ENCODE data around the gene HS3ST2. TPM values are rescaled to one million over a fixed set of nuclear protein-coding genes. Genes with fewer than 3 reads are reported as not detected.

Gene HS3ST2
- polyA plus RNA-seq, 2 of the 4 experiments (the other 2 are of a cell fraction), result not detected

DNA sequence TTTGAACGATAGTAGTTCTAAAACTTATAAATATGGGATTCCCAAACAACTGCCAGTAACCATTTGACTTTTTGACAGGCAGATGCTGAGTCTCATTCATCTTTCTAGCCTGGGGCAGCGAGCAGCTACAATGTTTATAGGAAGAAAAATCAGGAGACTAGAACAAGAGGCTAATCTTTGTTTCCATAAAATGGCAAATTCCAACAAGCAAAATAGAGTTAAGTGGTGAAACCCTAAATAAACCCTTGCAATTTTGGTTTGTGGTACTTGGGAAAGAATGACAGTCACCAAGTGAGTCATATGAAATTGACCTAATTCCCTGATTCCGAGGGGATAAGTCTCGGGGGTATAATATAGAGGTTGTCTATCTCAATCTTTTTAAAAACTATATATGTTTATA, 27.3 kb upstream of the HS3ST2 start:
- no peak for TF ChIP-seq BHLHE40 (IDR thresholded peaks at IDR 0.05; ENCODE audit: low read depth, low read length)
- TF ChIP-seq EHMT2 (IDR thresholded peaks at IDR 0.05; ENCODE audit: low read depth), result no peak
- no peak for TF ChIP-seq SMC3 (IDR thresholded peaks at IDR 0.05)
- TF ChIP-seq KDM1A (IDR thresholded peaks at IDR 0.05; ENCODE audit: low read depth), result no peak
- ChIA-PET CTCF (no interaction called here), POLR2A (no interaction called here)
- H3K4me3 ChIP-seq, result no peak overlapping the region
- ATAC-seq (no peak), FAIRE-seq (no peak), DNase-seq (ENCODE audit: low read depth in 1 of 2, low spot score in 1 of 2) (no peak)
- H3K4me2 ChIP-seq, result no peak overlapping the region
- no peaks in the 10 kb centered on the region for H3K4me1 ChIP-seq
- H3K9me3 ChIP-seq, result no peaks in the 10 kb centered on the region
- no peak overlapping the region for H3K27ac ChIP-seq
- WGBS (ENCODE audit: missing lambda C conversion rate), result 5% methylated on average over 4 of the region's 4 CpGs

DNA sequence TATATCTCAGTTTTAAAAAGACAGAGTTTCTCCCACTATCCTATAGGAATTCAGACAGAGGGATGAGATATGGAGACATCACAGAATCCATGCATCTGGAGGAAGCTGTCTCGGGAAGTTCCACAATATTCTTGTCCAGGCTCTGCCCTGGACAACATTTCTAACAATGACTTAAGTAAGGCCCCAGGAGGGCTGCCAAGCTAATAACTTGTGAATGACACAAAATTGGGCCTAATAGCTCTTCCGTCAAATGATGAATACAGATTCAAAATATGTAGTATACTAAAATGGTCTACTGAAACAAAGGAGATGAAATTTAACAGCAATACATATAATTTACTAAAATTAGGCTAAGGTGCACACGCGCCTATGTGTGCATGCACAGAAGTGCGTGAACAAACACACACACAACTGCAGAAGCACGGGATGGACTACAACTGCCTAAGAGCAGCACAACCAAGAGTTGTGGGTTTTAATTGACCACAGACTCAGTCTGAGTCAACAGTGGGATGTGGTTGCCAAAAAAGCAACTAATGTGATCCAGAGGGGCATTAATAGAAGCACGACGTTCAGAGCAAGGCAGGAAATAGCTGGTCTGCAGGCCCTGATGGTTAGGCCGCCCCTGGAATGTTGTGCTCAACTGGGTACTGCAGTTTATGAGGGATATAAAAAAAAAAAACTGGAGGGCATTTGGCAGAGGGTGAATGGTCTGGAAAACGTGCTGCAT, 26.3 kb upstream of the HS3ST2 start:
- no peak overlapping the region for H3K27ac ChIP-seq
- ATAC-seq, result no peak
- no peak overlapping the region for H3K4me2 ChIP-seq
- WGBS (ENCODE audit: missing lambda C conversion rate), result 49% methylated on average over 10 of the region's 10 CpGs
- POLR2A ChIA-PET, result no interaction called here
- DNase-seq (ENCODE audit: low read depth in 1 of 2, low spot score in 1 of 2), result no peak
- FAIRE-seq, result no peak
- TF ChIP-seq, protein P1, sequence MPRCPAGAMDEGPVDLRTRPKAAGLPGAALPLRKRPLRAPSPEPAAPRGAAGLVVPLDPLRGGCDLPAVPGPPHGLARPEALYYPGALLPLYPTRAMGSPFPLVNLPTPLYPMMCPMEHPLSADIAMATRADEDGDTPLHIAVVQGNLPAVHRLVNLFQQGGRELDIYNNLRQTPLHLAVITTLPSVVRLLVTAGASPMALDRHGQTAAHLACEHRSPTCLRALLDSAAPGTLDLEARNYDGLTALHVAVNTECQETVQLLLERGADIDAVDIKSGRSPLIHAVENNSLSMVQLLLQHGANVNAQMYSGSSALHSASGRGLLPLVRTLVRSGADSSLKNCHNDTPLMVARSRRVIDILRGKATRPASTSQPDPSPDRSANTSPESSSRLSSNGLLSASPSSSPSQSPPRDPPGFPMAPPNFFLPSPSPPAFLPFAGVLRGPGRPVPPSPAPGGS (IDR thresholded peaks at IDR 0.05), result no peak
- TF ChIP-seq, protein P2, sequence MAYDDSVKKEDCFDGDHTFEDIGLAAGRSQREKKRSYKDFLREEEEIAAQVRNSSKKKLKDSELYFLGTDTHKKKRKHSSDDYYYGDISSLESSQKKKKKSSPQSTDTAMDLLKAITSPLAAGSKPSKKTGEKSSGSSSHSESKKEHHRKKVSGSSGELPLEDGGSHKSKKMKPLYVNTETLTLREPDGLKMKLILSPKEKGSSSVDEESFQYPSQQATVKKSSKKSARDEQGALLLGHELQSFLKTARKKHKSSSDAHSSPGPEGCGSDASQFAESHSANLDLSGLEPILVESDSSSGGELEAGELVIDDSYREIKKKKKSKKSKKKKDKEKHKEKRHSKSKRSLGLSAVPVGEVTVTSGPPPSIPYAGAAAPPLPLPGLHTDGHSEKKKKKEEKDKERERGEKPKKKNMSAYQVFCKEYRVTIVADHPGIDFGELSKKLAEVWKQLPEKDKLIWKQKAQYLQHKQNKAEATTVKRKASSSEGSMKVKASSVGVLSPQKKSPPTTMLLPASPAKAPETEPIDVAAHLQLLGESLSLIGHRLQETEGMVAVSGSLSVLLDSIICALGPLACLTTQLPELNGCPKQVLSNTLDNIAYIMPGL (CRISPR knock-in tag; IDR thresholded peaks at IDR 0.05; ENCODE audit: borderline replicate concordance), result no peak
- no peak for TF ChIP-seq RARB (CRISPR knock-in tag; IDR thresholded peaks at IDR 0.05)
- TF ChIP-seq, protein P3, sequence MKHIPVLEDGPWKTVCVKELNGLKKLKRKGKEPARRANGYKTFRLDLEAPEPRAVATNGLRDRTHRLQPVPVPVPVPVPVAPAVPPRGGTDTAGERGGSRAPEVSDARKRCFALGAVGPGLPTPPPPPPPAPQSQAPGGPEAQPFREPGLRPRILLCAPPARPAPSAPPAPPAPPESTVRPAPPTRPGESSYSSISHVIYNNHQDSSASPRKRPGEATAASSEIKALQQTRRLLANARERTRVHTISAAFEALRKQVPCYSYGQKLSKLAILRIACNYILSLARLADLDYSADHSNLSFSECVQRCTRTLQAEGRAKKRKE (CRISPR knock-in tag; IDR thresholded peaks at IDR 0.05; ENCODE audit: low read depth), result no peak
- TF ChIP-seq, protein P4, sequence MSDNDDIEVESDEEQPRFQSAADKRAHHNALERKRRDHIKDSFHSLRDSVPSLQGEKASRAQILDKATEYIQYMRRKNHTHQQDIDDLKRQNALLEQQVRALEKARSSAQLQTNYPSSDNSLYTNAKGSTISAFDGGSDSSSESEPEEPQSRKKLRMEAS (IDR thresholded peaks at IDR 0.05), result no peak
- no peaks in the 10 kb centered on the region for H3K9me3 ChIP-seq
- no peak overlapping the region for H3K4me3 ChIP-seq
- no peaks in the 10 kb centered on the region for H3K4me1 ChIP-seq
- CTCF ChIA-PET, result no interaction called here

DNA sequence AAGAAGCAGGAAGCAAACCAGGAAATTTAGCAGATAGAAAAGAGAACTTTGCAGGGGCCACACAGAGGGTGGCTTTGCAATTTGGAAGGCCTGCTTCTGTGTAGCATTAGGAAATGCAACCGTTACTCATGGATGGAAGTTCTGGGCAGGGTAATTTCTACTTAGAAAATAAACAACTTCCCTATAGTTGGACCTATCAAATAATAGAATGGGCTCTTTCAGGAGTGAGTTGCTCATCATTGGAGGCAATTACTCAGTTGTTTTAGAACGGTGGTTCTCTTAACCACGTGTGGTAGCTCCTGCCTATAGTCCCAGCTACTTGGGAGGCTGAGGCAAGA, 25.8 kb upstream of the HS3ST2 start:
- no peaks in the 10 kb centered on the region for H3K9me3 ChIP-seq
- no peak for TF ChIP-seq EHMT2 (IDR thresholded peaks at IDR 0.05; ENCODE audit: low read depth)
- CTCF ChIA-PET, result no interaction called here
- no peak for DNase-seq (ENCODE audit: low read depth in 1 of 2, low spot score in 1 of 2)
- no peak overlapping the region for H3K27ac ChIP-seq
- no peak for FAIRE-seq
- POLR2A ChIA-PET, result no interaction called here
- no peak overlapping the region for H3K4me3 ChIP-seq
- no peak for ATAC-seq
- no peaks in the 10 kb centered on the region for H3K4me1 ChIP-seq
- H3K4me2 ChIP-seq, result no peak overlapping the region
- 12% methylated on average over 3 of the region's 3 CpGs for WGBS (ENCODE audit: missing lambda C conversion rate)

DNA sequence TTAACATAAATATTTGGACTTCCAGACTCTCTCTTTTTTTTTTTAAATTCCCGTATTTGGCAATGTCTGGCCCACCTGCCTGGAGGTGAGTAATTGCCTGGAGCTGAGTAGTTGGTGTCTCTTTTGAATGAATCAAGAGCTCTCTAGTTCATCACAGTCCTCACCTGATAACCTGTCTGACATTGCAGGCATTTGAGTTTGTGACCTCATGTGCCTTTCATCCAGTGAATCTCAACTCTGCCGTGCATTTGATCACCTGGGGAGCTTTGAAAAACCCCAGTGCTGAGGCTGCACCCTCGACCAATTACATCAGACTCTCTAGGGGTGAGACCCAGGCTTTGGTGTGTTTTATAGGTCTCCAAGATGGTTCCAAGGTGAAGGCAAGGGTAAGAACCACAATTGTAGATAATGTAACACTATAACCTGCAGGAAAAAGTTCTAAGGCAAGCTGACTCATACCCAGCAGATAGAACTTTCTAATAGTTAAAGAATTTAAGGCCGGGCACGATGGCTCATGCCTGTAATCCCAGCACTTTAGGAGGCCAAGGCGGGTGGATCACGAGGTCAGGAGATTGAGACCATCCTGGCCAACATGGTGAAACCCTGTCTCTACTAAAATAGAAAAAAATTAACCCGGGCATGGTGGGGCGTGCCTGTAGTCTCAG, 24.5 kb upstream of the HS3ST2 start:
- H3K4me3 ChIP-seq, result no peak overlapping the region
- H3K27ac ChIP-seq, result no peak overlapping the region
- 16% methylated on average over 8 of the region's 9 CpGs for WGBS (ENCODE audit: missing lambda C conversion rate)
- no peak overlapping the region for H3K4me2 ChIP-seq
- POLR2A ChIA-PET, result no interaction called here
- H3K4me1 ChIP-seq, result no peaks in the 10 kb centered on the region
- no peak for TF ChIP-seq SREBF2 (IDR thresholded peaks at IDR 0.05)
- TF ChIP-seq, protein P5, sequence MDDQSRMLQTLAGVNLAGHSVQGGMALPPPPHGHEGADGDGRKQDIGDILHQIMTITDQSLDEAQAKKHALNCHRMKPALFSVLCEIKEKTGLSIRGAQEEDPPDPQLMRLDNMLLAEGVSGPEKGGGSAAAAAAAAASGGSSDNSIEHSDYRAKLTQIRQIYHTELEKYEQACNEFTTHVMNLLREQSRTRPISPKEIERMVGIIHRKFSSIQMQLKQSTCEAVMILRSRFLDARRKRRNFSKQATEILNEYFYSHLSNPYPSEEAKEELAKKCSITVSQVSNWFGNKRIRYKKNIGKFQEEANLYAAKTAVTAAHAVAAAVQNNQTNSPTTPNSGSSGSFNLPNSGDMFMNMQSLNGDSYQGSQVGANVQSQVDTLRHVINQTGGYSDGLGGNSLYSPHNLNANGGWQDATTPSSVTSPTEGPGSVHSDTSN (IDR thresholded peaks at IDR 0.05), result no peak
- TF ChIP-seq, protein P6, sequence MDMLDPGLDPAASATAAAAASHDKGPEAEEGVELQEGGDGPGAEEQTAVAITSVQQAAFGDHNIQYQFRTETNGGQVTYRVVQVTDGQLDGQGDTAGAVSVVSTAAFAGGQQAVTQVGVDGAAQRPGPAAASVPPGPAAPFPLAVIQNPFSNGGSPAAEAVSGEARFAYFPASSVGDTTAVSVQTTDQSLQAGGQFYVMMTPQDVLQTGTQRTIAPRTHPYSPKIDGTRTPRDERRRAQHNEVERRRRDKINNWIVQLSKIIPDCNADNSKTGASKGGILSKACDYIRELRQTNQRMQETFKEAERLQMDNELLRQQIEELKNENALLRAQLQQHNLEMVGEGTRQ (IDR thresholded peaks at IDR 0.05), result no peak
- TF ChIP-seq JUN (IDR thresholded peaks at IDR 0.05), result no peak
- no peak for TF ChIP-seq GATA3 (IDR thresholded peaks at IDR 0.05; ENCODE audit: borderline replicate concordance)
- TF ChIP-seq EHMT2 (IDR thresholded peaks at IDR 0.05; ENCODE audit: low read depth), result no peak
- no peak for TF ChIP-seq ZNF302 (CRISPR knock-in tag; IDR thresholded peaks at IDR 0.05)
- TF ChIP-seq BHLHE40 (IDR thresholded peaks at IDR 0.05; ENCODE audit: low read depth, low read length), result no peak
- H3K9me3 ChIP-seq, result peaks cover 4% of the 10 kb centered on the region; the same call in 2 of the 3 replicates
- DNase-seq (ENCODE audit: low read depth in 1 of 2, low spot score in 1 of 2) (no peak), ATAC-seq (no peak; a peak in 1 of 6 replicates), FAIRE-seq (no peak)
- CTCF ChIA-PET, result interaction anchor here (1.1 kb wide), 1 partner anchor 21 kb away, joined by 3 read pairs; no protein-coding TSS in a partner anchor

All from A549 (cell line).